Heart left ventricle (tissue), 13 donors: ENCODE results near the gene VASH1.

ENCODE experiments used
- CTCF ChIP-seq, 12 donors: fragments of 200-600 bp; sonication (generic) in 4 of 12; IDR thresholded peaks; one replicate each; pipeline versions ENCODE4 v1.5.0 to v1.8.0; 2018 to 2022; ENCODE audit warnings: antibody characterized with exemption in 12 of 12, mild to moderate bottlenecking in 5 of 12
- POLR2A ChIP-seq, 2 donors: fragments of 450-650 bp; IDR thresholded peaks; one replicate each; pipeline ENCODE4 v1.6.1; 2017; ENCODE audit warnings: antibody characterized with exemption in 2 of 2, mild to moderate bottlenecking in 2 of 2, moderate library complexity in 2 of 2
- donor health status: ischemic (EF 13 %, LVEDD 7.1; RV severe dilation, severe dysfunction).
- donor health status: DM: no; HTN: yes; CAD: no.
- donor health status: DM: no; HTN: no; CAD: no.
- donor health status: ischemic (EF 25% LVEDD 6.9; RV normal size, moderate dysfunction).
- donor health status: ischemic (EF 25% LVEDD 5.7; RV mildly dilated, moderate dysfunction).
- donor health status: ischemic (EF 35%, LVEDD 5.7; RV mildly dilated, moderate dysfunction).
- donor health status: nonischemic (EF 11% LVEDD 7.7; RV severe dilation, severe dysfunction).
- donor health status: DM: yes; HTN: yes; CAD: no.
- donor health status: PGD.
- donor health status: ischemic (EF 29% LVEDD 5.4; RV normal size, mild dysfunction).
- donor health status: nonischemic (EF 23%, LVEDD 6.1; RV moderate dilation, normal function).

DNA sequence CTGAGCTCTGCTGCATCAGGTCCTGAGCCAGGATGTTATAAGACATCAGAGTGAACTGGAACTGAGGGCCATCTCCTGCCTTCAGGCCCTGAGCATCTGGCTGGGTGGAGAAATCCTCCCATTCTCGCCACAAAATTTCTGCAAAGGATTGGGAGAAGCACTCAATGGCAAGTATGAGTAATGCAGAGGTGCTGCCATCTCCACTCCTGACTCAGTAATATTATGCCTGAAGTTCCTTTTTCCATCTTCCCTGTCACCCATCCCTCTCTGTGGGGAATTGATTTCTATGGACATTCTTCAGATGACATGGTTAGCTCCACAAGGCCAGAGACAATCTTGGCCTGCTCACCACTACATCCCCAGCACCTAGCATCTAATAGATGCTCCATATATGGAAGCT is 46.7 kb downstream of the VASH1 start:
- TF ChIP-seq CTCF (IDR thresholded peaks at IDR 0.05) (no peak), POLR2A (IDR thresholded peaks at IDR 0.05) (no peak)
